Kidney epithelial cell (primary cell): ENCODE data around the gene MACROD2. TPM values are rescaled to one million over a fixed set of nuclear protein-coding genes. Genes with fewer than 3 reads are reported as not detected.

Source experiments
- DNase-seq: peaks from one replicate; pipeline ENCODE4 v3.0.0-alpha.2; 2010; ENCODE audit warnings: low read depth
- H3K27me3 ChIP-seq: 2 replicates; pipeline ENCODE4 v1.6.0; 2011; ENCODE audit warnings: low read length; ENCODE audit not compliant: control insufficient read depth, insufficient read depth
- H3K36me3 ChIP-seq: 2 replicates; pipeline ENCODE4 v1.5.1; 2011; ENCODE audit warnings: low read length; ENCODE audit not compliant: control insufficient read depth, insufficient read depth
- H3K4me3 ChIP-seq: 2 replicates; pipeline ENCODE4 v1.5.1; 2011; ENCODE audit warnings: low read depth, mild to moderate bottlenecking, control low read depth, low read length
- CTCF ChIP-seq: IDR thresholded peaks from 2 replicates; pipeline ENCODE4 v1.5.1; 2011; ENCODE audit warnings: mild to moderate bottlenecking, moderate library complexity, low read length, control low read depth, inconsistent platforms; ENCODE audit not compliant: insufficient read depth, poor library complexity, severe bottlenecking
- total RNA-seq: library from RNA; depleted of rRNA; stranded (reverse); fragments of >200 nt; gene quantifications from 2 replicates; pipeline ENCODE4 v1.2.3, GENCODE V29; 2015

MACROD2 gene
- total RNA-seq, 1 donor from 2014 or later = 0.79 TPM

- Histone ChIP-seq H3K4me3 (no peak overlapping the region), H3K27me3 (no peaks in the 10 kb centered on the region), H3K36me3 (no peaks in the 10 kb centered on the region)
- no peak for TF ChIP-seq CTCF
- DNase-seq = no peak
Observed at GRCh38 chr20:16004108-16004854, 2009.0 kb downstream of the MACROD2 start.

GRCh38 chr20:16005021-16005914 is 2010.0 kb downstream of the MACROD2 start:
- no peak for TF ChIP-seq CTCF
- Histone ChIP-seq H3K36me3 (no peaks in the 10 kb centered on the region), H3K27me3 (no peaks in the 10 kb centered on the region), H3K4me3 (no peak overlapping the region)
- no peak for DNase-seq

- Histone ChIP-seq H3K4me3 (no peak overlapping the region), H3K36me3 (no peaks in the 10 kb centered on the region), H3K27me3 (no peaks in the 10 kb centered on the region)
- no peak for DNase-seq
- TF ChIP-seq CTCF = no peak
Observed at GRCh38 chr20:16005915-16006493, 2010.7 kb downstream of the MACROD2 start.

- H3K27me3 ChIP-seq = no peaks in the 10 kb centered on the region
- H3K4me3 ChIP-seq = no peak overlapping the region
- no peak for DNase-seq
- H3K36me3 ChIP-seq = no peaks in the 10 kb centered on the region
- no peak for TF ChIP-seq CTCF
Observed at GRCh38 chr20:16007164-16007563, 2011.8 kb downstream of the MACROD2 start.

GRCh38 chr20:16007962-16008361 is 2012.6 kb downstream of the MACROD2 start:
- TF ChIP-seq CTCF = no peak
- H3K4me3 ChIP-seq = no peak overlapping the region
- H3K36me3 ChIP-seq = no peaks in the 10 kb centered on the region
- H3K27me3 ChIP-seq = no peaks in the 10 kb centered on the region
- DNase-seq = no peak
